ENCODE data around the gene CSMD2. TPM values are rescaled to one million over a fixed set of nuclear protein-coding genes. Genes with fewer than 3 reads are reported as not detected.

Gene CSMD2
- total RNA-seq, 6 donors from 2014 or later = 0.39 to 1.0 (median 0.52) TPM

DNA sequence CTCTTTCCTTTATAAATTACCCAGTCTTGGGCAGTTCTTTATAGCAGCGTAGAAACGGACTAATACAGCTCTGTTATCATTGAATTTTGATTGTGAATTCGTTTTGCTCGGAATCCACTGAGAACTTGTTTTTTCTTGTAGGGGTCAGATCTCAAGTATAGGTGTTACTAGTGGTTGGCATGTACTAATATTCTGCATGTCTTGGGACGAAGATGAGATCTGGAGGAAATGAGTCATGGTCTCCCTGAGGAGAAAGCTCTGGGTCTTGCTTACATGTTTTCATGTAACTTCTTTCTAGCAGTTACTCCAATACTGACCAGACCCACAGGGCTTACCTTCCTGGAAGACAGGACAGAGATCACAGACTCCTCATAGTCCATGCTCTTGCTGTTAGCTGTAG is 662.3 kb downstream of the CSMD2 start:
- no peak for TF ChIP-seq POLR2A (IDR thresholded peaks at IDR 0.05)
- TF ChIP-seq EP300 (IDR thresholded peaks at IDR 0.05) = no peak
- TF ChIP-seq, protein P1, sequence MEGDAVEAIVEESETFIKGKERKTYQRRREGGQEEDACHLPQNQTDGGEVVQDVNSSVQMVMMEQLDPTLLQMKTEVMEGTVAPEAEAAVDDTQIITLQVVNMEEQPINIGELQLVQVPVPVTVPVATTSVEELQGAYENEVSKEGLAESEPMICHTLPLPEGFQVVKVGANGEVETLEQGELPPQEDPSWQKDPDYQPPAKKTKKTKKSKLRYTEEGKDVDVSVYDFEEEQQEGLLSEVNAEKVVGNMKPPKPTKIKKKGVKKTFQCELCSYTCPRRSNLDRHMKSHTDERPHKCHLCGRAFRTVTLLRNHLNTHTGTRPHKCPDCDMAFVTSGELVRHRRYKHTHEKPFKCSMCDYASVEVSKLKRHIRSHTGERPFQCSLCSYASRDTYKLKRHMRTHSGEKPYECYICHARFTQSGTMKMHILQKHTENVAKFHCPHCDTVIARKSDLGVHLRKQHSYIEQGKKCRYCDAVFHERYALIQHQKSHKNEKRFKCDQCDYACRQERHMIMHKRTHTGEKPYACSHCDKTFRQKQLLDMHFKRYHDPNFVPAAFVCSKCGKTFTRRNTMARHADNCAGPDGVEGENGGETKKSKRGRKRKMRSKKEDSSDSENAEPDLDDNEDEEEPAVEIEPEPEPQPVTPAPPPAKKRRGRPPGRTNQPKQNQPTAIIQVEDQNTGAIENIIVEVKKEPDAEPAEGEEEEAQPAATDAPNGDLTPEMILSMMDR (IDR thresholded peaks at IDR 0.05) = no peak
- no peak for TF ChIP-seq POLR2AphosphoS5 (IDR thresholded peaks at IDR 0.05)
- no peak for ATAC-seq (ENCODE audit: low FRiP score in 2 of 2)
- no peak for DNase-seq

DNA sequence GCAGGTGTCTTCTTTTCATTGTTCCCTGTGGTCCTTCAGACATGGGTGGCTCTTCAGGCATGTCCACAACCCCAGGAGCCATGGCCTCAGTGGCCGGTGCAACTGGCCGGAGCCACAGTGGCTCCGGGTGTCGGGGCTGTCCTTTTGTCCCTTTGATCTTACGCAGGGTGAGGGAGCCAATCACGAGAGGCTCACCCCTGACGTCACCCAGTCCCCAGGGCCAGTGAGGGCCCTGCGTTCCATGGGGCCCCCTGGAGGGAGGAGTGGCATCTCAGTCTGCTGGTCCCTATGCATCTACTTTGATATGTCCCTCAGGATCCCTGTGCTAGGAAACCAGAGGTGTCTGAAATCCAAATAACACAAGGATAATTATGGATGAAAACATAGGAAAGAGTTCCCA is 663.3 kb downstream of the CSMD2 start:
- no peaks in the 10 kb centered on the region for H3K27me3 ChIP-seq
- H3K27ac ChIP-seq = no peak overlapping the region
- H3K36me3 ChIP-seq = no peaks in the 10 kb centered on the region
- H3K4me1 ChIP-seq = no peaks in the 10 kb centered on the region
- no peak for DNase-seq
- H3K4me3 ChIP-seq = no peak overlapping the region
- 90 to 92% methylated on average over 7 to 8 of the region's 8 CpGs for WGBS, 2 donors
- ATAC-seq (ENCODE audit: low FRiP score in 2 of 2) = no peak
- no peak for TF ChIP-seq POLR2AphosphoS5 (IDR thresholded peaks at IDR 0.05)
- TF ChIP-seq, protein P1 (IDR thresholded peaks at IDR 0.05) = no peak
- no peak for TF ChIP-seq EP300 (IDR thresholded peaks at IDR 0.05)
- H3K9me3 ChIP-seq = peaks cover 0 to 6% (median 2%) of the 10 kb centered on the region in 4 donors

More for the DNA sequence above, 662.3 kb downstream of the CSMD2 start:
- Histone ChIP-seq H3K36me3 (no peaks in the 10 kb centered on the region), H3K4me1 (no peaks in the 10 kb centered on the region), H3K27ac (no peak overlapping the region), H3K4me3 (no peak overlapping the region), H3K9me3 (no peaks in the 10 kb centered on the region), H3K27me3 (no peaks in the 10 kb centered on the region)
- 70 to 82% methylated on average over 5 of the region's 5 CpGs for WGBS, 2 donors

DNA sequence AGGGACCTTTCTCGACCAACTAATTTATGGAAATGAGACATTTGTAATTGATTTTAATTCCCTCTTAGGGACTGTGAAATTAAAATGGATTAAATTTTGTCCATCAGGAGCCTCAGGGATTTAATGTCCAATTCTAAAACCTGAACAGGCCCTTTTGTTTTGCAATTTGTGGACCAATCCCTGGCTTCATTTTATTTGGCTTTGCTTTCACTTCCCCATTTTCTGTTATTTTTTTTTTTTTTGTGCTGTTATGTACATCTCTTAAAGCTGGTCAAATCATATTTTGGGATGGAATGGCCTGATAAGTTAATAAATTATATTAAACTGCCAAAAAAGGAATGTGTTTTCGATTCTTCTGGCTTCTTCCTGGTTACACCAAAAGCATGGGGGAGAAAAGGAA is 663.7 kb downstream of the CSMD2 start:
- Histone ChIP-seq H3K27me3 (no peaks in the 10 kb centered on the region), H3K4me1 (no peaks in the 10 kb centered on the region), H3K36me3 (no peaks in the 10 kb centered on the region), H3K4me3 (no peak overlapping the region), H3K27ac (no peak overlapping the region), H3K9me3 (peaks cover 4 to 11% (median 6%) of the 10 kb centered on the region in 4 donors)
- TF ChIP-seq POLR2AphosphoS5 (IDR thresholded peaks at IDR 0.05) (no peak), POLR2A (IDR thresholded peaks at IDR 0.05) (no peak), EP300 (IDR thresholded peaks at IDR 0.05) (no peak)
- TF ChIP-seq, protein P1 (IDR thresholded peaks at IDR 0.05) = no peak
- no peak for ATAC-seq (ENCODE audit: low FRiP score in 2 of 2)
- no peak for DNase-seq
- WGBS, 2 donors = 74 to 91% methylated on average over 2 of the region's 2 CpGs

DNA sequence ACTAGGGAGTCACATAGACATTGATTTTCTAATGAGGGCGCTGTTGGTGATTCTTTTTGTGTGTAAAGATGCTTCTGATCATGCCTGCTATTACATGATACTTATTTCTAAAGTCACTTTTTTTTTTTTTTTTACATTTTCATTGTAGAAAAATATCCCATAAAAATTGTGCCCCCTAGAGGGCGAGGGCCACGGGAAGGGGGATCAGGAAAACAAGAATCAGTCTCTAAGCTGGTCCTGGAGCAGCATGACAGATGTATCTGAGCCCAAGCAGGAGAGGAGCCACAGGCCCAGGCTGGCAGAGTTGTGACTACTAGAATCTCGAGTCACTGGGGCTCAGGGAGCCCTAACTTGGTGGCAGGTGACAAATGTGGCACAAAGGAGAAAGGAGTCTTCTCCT is 664.5 kb downstream of the CSMD2 start:
- no peak for ATAC-seq (ENCODE audit: low FRiP score in 2 of 2)
- Histone ChIP-seq H3K9me3 (peaks cover 8 to 19% (median 13%) of the 10 kb centered on the region in 4 donors), H3K27ac (no peak overlapping the region), H3K36me3 (no peaks in the 10 kb centered on the region), H3K4me3 (no peak overlapping the region), H3K27me3 (no peaks in the 10 kb centered on the region), H3K4me1 (no peaks in the 10 kb centered on the region)
- DNase-seq = no peak
- 62 to 72% methylated on average over 4 of the region's 4 CpGs for WGBS, 2 donors
- TF ChIP-seq, protein P1 (IDR thresholded peaks at IDR 0.05) = no peak
- TF ChIP-seq POLR2AphosphoS5 (IDR thresholded peaks at IDR 0.05) (no peak), EP300 (IDR thresholded peaks at IDR 0.05) (no peak), POLR2A (IDR thresholded peaks at IDR 0.05) (no peak)

DNA sequence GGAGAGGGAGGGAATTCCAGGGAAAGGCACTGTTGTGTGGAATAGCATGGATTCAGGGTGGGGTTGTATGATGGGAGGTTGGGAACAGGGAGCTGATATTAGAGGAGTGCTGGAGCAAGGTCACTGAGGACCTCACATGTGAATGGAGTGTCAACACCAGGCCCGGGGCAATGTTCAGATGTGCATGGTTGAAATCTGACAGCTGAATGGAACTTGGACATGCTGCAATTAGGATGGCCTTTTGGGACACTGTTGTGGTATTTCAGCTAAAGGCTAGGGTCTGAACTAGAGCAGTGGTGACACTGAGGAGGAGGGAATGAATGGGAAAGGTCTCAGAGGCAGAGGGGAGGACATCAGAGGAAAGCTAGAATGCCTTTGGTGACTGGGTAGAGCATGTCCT is 667.6 kb downstream of the CSMD2 start:
- no peak for DNase-seq
- Histone ChIP-seq H3K4me1 (no peaks in the 10 kb centered on the region), H3K27me3 (no peaks in the 10 kb centered on the region), H3K36me3 (peaks cover 0 to 25% (median 22%) of the 10 kb centered on the region in 4 donors), H3K9me3 (peaks cover 23 to 47% (median 39%) of the 10 kb centered on the region in 4 donors), H3K4me3 (no peak overlapping the region), H3K27ac (no peak overlapping the region)
- WGBS, 2 donors = 94 to 96% methylated on average over 1 of the region's 1 CpG
- peak in 1 of 2 donors; percentile 16 for ATAC-seq (ENCODE audit: low FRiP score in 2 of 2)
- TF ChIP-seq POLR2AphosphoS5 (IDR thresholded peaks at IDR 0.05) (no peak), POLR2A (IDR thresholded peaks at IDR 0.05) (no peak), EP300 (IDR thresholded peaks at IDR 0.05) (no peak)
- TF ChIP-seq, protein P1 (IDR thresholded peaks at IDR 0.05) = no peak

Measured in upper lobe of left lung (tissue), 6 donors.